HL-60 (cell line): Measurements from ENCODE around the gene BHMT2.

Experiments used
- DNase-seq, 2 experiments: peaks; one replicate each; pipeline ENCODE4 v3.0.0-alpha.2; 2010 to 2020; ENCODE audit warnings: low read depth in 1 of 2, low spot score in 1 of 2
- H3K27ac ChIP-seq: fragments of 250-450 bp; sonication (Bioruptor Pico); replicated peaks from 2 replicates; pipeline ENCODE4 v1.5.1; 2020; ENCODE audit warnings: mild to moderate bottlenecking, moderate library complexity
- H3K27me3 ChIP-seq: fragments of 250-450 bp; sonication (Bioruptor Pico); 2 replicates; pipeline ENCODE4 v1.5.1; 2021; ENCODE audit warnings: mild to moderate bottlenecking, moderate library complexity; ENCODE audit not compliant: insufficient read depth, poor library complexity, severe bottlenecking
- H3K4me3 ChIP-seq: replicated peaks from 2 replicates; pipeline ENCODE4 v1.5.1; 2011; ENCODE audit warnings: mild to moderate bottlenecking, control low read depth, low read length; ENCODE audit not compliant: insufficient read depth
- GABPA ChIP-seq: IDR thresholded peaks from 2 replicates; pipeline ENCODE4 v1.6.1; 2012; ENCODE audit warnings: low read depth
- POLR2AphosphoS5 ChIP-seq: IDR thresholded peaks from 2 replicates; pipeline ENCODE4 v1.6.1; 2012; ENCODE audit warnings: low read depth
- SPI1 ChIP-seq: IDR thresholded peaks from 2 replicates; pipeline ENCODE4 v1.6.1; 2012; ENCODE audit warnings: low read depth, mild to moderate bottlenecking, borderline replicate concordance
- TF ChIP-seq, protein P1 (sequence below): IDR thresholded peaks from one replicate; pipeline ENCODE4 v1.5.1; 2011; ENCODE audit warnings: low read length, control low read depth, inconsistent platforms; ENCODE audit not compliant: insufficient read depth
- TF ChIP-seq, protein P2 (sequence below): IDR thresholded peaks from 2 replicates; pipeline ENCODE4 v1.6.1; 2012; ENCODE audit warnings: low read depth; ENCODE audit not compliant: insufficient replicate concordance

BHMT2 gene

DNA sequence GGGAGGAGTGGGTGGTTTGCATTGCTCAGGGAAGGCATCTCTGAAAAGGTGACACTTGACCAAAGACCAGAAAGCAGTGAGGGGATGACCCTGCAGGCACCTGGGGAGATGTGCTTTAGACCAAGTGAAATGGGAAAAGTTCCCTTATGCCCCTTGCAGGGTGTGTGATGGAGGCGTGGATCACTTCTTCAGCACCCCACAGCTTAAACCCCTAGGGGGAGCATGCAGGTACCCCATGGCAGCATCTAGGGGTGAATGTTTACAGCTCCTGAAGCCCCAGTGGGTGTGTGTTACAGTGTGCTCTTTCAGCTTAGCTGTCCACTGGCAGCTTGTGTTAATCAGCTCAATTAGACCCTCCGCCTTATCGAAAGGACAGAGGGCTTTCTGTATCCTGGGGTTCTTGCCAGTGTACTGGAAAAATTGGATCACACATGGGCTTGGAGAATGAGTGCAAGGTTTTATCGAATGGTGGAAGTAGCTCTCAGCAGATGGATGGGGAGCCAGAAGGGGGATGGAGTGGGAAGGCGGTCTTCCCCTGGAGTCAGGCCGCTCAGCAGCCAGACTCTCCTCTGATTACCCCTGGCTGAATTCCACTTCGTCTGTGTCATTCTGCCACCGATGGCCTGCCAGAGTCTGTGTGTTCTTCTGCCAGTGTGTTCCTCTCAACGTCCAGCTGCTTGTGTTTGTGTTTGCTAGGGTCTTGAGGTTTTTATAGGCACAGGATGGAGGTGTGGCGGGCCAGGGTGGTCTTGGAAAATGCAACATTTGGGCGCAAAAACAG, 6.3 kb downstream of the BHMT2 start:
- DNase-seq = no peak
- TF ChIP-seq SPI1 (no peak), GABPA (no peak), POLR2AphosphoS5 (no peak)
- TF ChIP-seq, protein P1, sequence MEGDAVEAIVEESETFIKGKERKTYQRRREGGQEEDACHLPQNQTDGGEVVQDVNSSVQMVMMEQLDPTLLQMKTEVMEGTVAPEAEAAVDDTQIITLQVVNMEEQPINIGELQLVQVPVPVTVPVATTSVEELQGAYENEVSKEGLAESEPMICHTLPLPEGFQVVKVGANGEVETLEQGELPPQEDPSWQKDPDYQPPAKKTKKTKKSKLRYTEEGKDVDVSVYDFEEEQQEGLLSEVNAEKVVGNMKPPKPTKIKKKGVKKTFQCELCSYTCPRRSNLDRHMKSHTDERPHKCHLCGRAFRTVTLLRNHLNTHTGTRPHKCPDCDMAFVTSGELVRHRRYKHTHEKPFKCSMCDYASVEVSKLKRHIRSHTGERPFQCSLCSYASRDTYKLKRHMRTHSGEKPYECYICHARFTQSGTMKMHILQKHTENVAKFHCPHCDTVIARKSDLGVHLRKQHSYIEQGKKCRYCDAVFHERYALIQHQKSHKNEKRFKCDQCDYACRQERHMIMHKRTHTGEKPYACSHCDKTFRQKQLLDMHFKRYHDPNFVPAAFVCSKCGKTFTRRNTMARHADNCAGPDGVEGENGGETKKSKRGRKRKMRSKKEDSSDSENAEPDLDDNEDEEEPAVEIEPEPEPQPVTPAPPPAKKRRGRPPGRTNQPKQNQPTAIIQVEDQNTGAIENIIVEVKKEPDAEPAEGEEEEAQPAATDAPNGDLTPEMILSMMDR = no peak
- TF ChIP-seq, protein P2, sequence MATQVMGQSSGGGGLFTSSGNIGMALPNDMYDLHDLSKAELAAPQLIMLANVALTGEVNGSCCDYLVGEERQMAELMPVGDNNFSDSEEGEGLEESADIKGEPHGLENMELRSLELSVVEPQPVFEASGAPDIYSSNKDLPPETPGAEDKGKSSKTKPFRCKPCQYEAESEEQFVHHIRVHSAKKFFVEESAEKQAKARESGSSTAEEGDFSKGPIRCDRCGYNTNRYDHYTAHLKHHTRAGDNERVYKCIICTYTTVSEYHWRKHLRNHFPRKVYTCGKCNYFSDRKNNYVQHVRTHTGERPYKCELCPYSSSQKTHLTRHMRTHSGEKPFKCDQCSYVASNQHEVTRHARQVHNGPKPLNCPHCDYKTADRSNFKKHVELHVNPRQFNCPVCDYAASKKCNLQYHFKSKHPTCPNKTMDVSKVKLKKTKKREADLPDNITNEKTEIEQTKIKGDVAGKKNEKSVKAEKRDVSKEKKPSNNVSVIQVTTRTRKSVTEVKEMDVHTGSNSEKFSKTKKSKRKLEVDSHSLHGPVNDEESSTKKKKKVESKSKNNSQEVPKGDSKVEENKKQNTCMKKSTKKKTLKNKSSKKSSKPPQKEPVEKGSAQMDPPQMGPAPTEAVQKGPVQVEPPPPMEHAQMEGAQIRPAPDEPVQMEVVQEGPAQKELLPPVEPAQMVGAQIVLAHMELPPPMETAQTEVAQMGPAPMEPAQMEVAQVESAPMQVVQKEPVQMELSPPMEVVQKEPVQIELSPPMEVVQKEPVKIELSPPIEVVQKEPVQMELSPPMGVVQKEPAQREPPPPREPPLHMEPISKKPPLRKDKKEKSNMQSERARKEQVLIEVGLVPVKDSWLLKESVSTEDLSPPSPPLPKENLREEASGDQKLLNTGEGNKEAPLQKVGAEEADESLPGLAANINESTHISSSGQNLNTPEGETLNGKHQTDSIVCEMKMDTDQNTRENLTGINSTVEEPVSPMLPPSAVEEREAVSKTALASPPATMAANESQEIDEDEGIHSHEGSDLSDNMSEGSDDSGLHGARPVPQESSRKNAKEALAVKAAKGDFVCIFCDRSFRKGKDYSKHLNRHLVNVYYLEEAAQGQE = no peak
- Histone ChIP-seq H3K27me3 (no peaks in the 10 kb centered on the region), H3K27ac (no peak overlapping the region), H3K4me3 (no peak overlapping the region)

DNA sequence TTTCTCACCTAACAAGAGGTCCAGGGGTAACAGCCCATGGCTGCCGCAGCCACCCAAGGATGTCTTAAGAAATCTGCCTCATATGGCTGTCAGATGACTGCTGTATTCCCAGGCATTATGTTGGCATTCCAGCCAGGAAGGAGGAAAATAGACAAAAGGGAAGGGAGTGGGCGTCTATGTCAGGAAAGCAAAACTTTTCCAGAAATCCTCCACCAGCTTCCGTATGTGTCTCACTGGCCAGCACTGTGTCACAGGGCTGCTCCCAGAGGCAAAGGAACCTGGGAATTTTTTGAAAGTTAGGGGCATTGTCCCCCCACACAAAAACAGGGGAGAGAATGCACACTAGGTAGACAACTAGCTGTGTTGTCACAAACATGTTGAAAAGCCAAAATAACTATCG, 7.3 kb downstream of the BHMT2 start:
- Histone ChIP-seq H3K27ac (no peak overlapping the region), H3K27me3 (no peaks in the 10 kb centered on the region), H3K4me3 (no peak overlapping the region)
- TF ChIP-seq, protein P1 = no peak
- TF ChIP-seq, protein P2 = no peak
- TF ChIP-seq SPI1 (no peak), POLR2AphosphoS5 (no peak), GABPA (no peak)
- no peak for DNase-seq

DNA sequence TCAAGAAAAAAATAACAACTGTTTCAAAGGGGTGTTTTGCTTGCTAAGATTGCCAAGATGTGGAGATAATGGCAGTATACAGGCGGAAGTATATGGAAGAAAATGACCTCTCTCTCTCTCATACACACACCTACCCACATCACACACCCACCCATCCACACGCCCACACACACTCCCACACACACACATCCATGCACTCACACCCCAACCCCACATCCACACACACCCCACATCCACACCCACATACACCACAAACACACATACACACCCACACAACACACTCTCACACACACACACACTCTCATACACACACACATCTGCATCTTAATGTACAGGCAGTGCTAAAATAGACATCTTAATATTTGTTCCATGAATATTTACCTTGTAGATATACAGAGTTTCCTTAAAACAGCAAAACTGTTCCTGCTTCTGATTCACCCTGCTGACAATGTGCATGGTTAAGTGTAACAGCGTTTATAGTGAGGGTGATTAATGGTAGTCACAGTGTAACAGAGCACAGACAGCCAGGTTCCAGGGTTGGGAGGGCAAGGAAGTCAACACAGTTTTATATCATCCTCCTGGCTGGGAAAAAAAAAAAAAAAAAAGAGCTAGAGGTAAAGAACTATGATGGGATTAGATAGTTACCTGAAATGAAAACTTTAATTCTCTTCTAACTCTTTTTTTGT, 8.3 kb downstream of the BHMT2 start:
- no peaks in the 10 kb centered on the region for H3K27me3 ChIP-seq
- no peak overlapping the region for H3K4me3 ChIP-seq
- no peak for DNase-seq
- TF ChIP-seq, protein P1 = no peak
- TF ChIP-seq SPI1 (no peak), POLR2AphosphoS5 (no peak), GABPA (no peak)
- TF ChIP-seq, protein P2 = no peak
- no peak overlapping the region for H3K27ac ChIP-seq
